A549 (cell line): Measurements from ENCODE around the gene FOXO6.

ENCODE experiments used
- BHLHE40 ChIP-seq: IDR thresholded peaks from 2 replicates; pipeline ENCODE4 v1.6.1; 2012; ENCODE audit warnings: low read depth, low read length, inconsistent platforms
- CTCF ChIP-seq: fragments of >200 bp; sonication (Bioruptor Twin); formaldehyde crosslinking; IDR thresholded peaks from 3 replicates; pipeline ENCODE4 v1.5.1; 2016
- HDAC2 ChIP-seq: fragments of 200-600 bp; sonication (generic); IDR thresholded peaks from 2 replicates; pipeline ENCODE4 v1.6.1; 2016
- HOXA7 ChIP-seq: fragments of 250-450 bp; sonication (Bioruptor Pico); IDR thresholded peaks from 2 replicates; pipeline ENCODE4 v1.5.0; 2020; ENCODE audit warnings: mild to moderate bottlenecking, moderate library complexity
- JUN ChIP-seq, 2 experiments: fragments of >200 bp; sonication (Bioruptor Twin); formaldehyde crosslinking; IDR thresholded peaks; 2 replicates in 1 of 2; 3 replicates in 1 of 2; pipeline ENCODE4 v1.6.1; 2016 to 2017
- KDM1A ChIP-seq: fragments of 200-600 bp; sonication (generic); IDR thresholded peaks from 2 replicates; pipeline ENCODE4 v1.6.1; 2016; ENCODE audit warnings: low read depth, mild to moderate bottlenecking
- POLR2A ChIP-seq: IDR thresholded peaks from 2 replicates; pipeline ENCODE4 v1.6.1; 2012; ENCODE audit warnings: mild to moderate bottlenecking, low read length
- RAD21 ChIP-seq, 2 experiments: fragments of >200 bp in 1 of 2; sonication (Bioruptor Twin) in 1 of 2; formaldehyde crosslinking in 1 of 2; IDR thresholded peaks in 1 of 2; conservative IDR thresholded peaks in 1 of 2; 2 replicates in 1 of 2; 3 replicates in 1 of 2; pipeline ENCODE4 v1.6.1; 2012 to 2018; ENCODE audit warnings: inconsistent platforms in 1 of 2
- REST ChIP-seq: fragments of 200-600 bp; sonication (generic); IDR thresholded peaks from 2 replicates; pipeline ENCODE4 v1.6.1; 2016; ENCODE audit warnings: antibody characterized with exemption, mild to moderate bottlenecking, moderate library complexity
- USF2 ChIP-seq: fragments of 450-650 bp; IDR thresholded peaks from 2 replicates; pipeline ENCODE4 v1.6.1; 2014; ENCODE audit warnings: antibody characterized with exemption
- ZFP36 ChIP-seq: fragments of 450-650 bp; IDR thresholded peaks from 2 replicates; pipeline ENCODE4 v1.6.1; 2014; ENCODE audit warnings: borderline replicate concordance; ENCODE audit not compliant: partially characterized antibody
- ZSCAN20 ChIP-seq: fragments of 250-450 bp; sonication (Bioruptor Pico); IDR thresholded peaks from 2 replicates; pipeline ENCODE4 v1.8.0; 2022; ENCODE audit warnings: mild to moderate bottlenecking, moderate library complexity

GRCh38 chr1:41348394-41348793 is 12.8 kb upstream of the FOXO6 start:
- no peak for TF ChIP-seq USF2
- no peak for TF ChIP-seq RAD21 (conservative IDR thresholded peaks at IDR 0.05 in 1 of 2, IDR thresholded peaks at IDR 0.05 in 1 of 2)
- TF ChIP-seq KDM1A: no peak
- no peak for TF ChIP-seq CTCF
- TF ChIP-seq HDAC2: no peak
- no peak for TF ChIP-seq REST
- TF ChIP-seq JUN (IDR thresholded peaks at IDR 0.05): no peak
- no peak for TF ChIP-seq POLR2A
- TF ChIP-seq BHLHE40: no peak
- TF ChIP-seq ZFP36: no peak
- no peak for TF ChIP-seq HOXA7
- no peak for TF ChIP-seq ZSCAN20 (CRISPR knock-in tag)
